GOT3 (cell line): ENCODE data around the gene AGR2.
"Not testable (repeated sequence)": the region's sequence is repeated elsewhere in the genome, so short reads cannot be mapped to it uniquely, and the experiment has no call there.

ENCODE experiments used
- DNase-seq: peaks from one replicate; lab custom pipeline; 2025; ENCODE audit warnings: mixed read lengths; lab: John Stamatoyannopoulos, UW

Gene AGR2

DNA sequence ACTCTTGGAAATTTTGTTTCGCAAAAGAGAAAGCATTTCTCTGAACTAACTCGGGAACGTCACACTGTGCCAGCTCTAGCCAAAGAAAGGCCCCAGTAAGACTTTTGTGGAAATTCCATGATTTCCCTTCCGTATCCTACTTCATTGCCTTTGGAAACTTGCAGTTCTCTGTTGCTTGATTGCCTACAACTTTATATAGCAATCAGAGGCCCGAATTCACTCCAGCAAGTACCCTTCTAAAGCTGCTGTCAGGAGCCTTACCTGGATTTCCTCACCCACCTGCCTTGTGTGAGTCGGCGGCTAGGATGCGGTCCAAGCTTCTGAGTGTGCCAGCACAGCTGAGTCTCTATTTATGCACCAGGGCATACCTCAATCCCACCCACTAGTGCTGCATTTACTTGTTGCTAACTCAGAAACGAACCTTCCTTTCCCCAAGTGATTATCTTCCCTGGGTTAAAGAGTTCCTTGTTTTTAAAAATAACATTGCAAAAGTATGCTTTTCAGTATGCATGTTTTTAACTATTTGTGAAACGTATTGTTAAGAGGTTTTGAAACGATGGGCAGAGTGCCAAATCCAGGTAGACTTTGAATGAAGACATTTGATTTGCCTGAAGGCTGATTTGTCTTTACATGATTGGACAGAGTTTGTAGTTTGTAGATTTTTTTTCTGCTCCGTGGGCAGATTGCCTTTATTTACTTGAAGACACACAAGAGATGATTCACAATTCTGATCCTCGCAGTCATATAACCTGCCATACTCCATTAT, at the start of gene AGR2:
Gene AGR2, minus strand, starts transcription at position 326 of the 766 bp plus-strand sequence. CDS start 3,203 bp downstream, outside the sequence.
- DNase-seq: no peak

DNA sequence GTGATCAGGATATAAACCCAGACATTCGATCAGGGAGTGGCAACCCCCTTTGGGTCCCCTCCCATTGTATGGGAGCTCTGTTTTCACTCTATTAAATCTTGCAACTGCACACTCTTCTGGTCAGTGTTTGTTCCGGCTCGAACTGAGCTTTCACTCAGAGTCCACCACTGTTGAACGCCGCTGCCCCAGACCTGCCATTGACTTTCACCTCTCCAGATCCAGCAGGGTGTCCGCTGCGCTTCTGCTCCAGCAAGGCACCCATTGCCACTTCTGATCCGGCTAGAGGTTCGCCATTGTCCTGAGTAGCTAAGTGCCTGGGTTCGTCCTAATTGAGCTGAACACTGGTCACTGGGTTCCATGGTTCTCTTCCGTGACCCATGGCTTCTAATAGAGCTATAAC, 48.4 kb upstream of the AGR2 start:
- not testable (repeated sequence) for DNase-seq

DNA sequence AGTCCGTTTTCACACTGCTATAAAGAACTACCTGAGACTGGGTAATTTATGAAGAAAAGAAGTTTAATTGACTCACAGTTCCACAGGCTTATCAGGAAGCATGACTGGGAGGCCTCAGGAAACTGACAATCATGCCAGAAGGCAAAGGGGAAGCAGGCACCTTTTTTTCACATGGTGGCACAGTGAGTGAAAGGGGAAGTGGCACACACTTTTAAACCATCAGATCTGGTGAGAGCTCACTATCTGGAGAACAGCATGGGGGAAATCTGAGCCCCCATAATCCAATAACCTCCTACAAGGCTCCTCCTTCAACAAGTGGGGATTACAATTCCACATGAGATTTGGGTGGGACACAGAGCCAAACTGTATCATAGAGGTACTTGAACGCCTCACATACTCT, 47.0 kb upstream of the AGR2 start:
- DNase-seq: no peak

DNA sequence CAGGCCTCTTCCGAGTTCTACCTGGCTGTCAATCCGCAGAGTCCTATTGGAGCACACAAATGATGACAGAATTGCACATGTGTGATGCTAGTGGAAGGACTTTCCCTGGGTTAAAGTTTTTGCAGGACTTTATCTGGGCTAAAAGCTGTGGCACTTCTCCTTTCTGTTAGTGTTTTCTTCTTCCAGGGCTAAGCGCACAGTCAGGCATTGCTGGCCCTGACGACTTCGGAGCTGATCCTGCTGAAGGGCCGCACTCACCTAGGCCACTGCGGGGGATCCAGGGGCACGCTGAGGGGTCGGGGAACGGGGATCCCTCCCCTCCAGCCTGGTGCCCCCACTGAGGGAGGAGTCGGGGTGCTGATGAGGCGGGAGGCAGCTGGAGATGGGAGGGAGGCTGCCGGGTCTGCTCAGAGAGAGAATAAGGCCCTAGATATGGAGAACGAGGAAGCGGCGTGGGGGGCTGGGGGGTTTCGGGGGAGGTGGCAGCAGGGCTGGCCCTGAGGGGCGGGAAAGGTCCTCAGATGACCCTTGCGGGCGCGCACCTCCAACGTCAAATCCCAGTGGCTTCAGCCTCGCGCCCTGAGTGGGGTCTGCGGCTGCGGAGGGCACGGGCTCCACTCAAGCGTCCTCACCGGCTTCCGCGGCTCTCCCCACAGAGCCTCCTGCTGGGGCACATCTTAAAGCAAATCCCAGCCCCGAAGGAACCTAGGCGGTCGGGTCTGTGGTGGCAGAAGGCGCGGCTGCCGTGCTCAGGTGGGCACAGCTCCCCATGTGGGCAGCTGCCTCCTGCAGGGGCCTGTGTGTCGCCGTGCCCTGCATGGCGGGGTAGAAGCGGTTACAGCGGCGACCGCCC, 46.0 kb upstream of the AGR2 start:
- DNase-seq: no peak

DNA sequence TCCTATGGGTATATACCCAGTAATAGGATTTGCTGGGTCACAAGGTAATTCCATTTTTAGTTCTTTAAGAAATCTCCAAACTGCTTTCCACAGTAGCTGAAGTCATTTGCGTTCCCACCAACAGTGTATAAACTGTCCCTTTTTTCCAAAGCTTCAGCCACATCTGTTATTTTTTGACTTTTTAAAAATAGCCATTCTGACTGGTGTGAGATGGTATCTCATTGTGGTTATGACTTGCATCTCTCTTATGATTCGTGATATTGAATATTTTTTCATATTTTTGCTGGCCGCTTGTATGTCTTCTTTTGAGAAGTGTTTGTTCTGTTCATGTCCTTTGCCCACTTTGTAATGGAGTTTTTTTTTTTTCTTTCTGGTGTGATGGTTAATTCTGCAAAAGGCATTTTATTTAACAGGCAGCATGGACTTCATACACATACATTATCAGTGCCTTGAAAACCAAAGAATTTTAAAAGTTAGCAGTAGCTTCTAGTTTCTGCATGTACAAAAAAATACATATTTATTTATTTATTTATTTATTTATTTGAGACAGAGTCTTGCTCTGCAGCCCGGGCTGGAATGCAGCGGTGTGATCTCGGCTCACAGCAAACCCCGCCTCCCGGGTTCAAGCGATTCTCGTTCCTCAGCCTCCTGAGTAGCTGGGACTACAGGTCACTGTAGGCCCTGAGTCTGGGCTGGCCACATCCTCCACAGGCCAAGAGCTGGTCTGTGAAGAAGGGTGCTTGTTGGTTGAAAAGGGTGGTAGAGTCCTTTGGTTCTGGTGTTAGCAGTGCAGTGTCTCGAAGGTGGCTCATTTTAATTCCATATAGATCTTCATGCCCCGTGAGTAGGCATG, 44.7 kb upstream of the AGR2 start:
- DNase-seq: no peak

DNA sequence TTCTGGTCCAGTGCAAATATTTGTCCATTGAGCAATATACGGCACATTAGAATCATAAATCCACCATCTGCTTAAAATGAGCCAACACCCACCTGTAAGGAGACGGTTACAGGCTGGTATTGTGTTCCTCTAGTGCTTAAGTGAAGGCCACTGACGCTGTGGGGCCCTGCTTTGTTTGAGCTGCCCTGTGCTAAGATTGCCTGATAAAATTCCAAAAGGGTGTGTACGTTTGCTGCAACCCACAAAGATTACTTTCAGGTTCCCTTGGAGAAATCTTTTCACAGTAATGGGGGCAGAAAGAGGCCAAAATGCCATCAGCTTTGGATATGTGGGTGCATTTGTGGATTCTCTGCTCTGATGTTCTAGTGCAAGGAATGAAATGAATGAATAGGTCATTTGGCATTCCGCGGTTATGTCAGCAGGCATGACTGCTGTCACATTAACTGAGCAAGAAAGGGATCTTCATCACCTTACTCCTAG, 42.6 kb upstream of the AGR2 start:
- DNase-seq: no peak

DNA sequence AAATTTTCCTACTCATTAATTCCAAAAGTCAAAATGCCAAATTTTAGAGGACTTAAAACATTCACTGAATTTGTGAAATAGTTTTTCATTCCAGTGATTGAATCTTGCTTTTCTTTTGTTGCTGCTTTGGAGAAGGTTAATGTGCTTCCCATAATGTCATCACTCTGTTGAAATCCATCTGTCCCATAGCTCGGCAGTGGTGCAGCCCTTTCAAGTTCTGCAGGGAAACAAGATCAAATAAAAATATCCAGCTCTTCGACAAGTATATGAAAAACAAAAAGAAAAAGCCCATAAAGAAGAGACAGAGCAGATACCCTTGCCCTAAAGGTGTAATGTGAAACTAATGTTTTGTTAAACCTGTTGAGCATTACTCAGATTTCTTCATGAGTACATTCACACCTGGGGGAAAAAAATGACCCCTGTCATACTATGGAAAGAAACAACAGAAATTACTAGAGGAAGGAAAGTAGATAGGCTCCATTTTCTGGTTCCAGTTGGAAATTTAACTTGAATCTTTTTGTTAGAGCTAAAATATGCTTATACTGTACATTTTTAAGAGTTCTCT, 41.9 kb upstream of the AGR2 start:
- DNase-seq: no peak

DNA sequence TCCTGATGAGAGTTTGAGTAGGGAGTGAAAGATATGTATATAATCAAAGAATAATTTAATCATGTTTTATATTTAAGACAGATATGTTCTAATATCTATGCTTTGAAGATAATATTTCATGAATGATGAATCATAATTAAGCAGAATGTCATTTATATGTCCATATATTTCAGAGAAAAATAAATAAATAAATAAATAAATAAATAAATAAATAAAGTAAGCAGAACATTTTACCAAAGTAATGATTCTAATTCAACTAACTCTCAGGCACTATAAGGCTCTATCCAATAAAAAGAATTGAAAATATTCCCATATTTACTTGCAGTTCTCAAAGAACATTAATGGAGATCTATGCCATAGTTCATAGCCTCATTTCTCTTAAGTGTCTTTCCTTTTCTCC, 40.9 kb upstream of the AGR2 start:
- DNase-seq: no peak

DNA sequence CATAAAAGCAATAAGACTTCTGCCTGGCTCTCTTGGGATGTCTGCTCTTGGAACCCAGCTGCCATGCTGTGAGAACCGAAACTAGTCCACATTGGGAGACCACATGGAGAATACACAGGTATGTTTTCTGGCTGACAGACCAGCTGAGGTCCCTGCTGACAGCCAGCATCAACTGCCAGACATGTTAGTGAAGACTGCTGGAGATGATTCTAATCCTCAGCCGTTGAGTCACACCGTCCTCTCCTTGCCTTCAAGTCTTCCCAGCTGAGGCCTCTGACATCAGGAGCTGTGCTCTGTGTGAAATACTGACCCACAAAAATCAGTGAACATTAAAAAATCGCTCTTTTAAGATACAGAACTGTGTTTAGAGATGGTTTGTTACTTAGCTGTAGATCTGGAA, 36.9 kb upstream of the AGR2 start:
- DNase-seq: no peak

DNA sequence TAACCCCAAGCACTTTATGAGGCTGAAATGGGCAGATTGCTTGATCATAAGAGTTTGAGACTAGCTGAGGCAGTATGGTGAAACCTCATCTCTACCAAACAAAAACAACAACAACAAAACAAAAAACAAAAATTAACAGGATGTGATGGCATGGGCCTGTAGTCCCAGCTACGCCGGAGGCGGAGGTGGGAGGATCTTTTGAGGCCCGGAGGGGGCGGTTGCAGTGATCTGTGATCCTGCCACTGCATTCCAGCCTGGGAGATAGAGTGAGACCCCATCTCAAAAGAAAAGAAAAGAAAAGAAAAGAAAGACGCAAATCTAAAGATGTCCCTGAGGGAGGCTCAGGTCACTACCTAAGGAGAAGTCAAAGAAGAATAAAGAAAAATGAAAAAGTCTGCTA, 35.3 kb upstream of the AGR2 start:
- no peak for DNase-seq

DNA sequence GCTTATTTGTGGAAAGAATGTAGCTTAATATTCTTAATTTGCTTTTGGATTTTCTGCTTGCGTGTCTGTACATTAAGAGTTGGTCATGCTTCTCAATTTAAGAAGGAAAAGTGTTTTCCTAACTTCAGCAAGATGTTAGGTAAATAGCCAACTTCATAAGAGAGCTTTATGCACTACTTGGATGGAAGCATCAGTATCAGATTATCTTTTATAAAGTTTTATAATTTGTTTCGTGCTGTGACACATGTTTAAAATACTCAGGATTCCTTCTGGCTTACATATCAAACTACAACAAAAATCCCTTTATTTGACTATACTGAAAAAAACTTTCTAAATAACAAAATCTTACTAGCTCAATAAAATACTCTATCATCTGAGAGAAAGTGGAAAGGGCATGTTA, 34.8 kb upstream of the AGR2 start:
- no peak for DNase-seq

DNA sequence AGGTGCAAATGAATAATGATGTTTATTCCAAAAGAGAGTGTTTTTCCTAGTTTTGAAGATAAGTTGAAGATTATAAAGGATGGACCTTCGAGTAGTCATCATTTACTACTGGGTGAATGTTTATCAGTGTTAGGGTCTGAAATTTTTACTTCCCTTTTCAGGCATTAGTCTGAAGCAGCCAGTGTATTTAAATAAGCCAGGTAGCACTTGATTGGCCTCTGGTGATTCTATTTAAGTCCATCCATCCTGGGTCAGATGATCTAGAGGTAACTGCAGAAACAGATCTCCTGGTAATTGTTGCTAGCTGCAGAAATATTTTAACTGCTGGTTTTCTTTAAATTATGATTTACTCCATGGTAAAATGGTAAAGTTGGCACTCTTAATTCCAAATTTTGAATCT, 34.1 kb upstream of the AGR2 start:
- DNase-seq: no peak

DNA sequence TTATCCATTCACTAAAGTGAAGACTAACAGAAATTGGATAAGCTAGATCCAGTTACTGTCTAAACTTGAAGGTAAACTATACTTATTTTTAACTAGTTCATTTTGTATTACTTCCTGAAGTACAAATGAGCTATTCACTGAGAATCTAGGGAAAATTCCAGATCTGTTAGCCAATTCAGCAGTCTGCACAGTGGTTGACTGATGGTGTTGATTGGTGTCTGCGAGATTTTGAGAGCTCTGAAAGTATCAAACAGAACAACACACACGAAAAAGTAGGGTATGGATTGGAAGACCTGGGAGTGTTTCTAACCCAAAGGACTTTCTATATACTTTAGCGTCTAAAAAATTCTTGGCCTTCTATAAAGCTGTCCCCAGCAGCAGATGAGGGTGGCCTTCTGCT, 33.6 kb upstream of the AGR2 start:
- no peak for DNase-seq

DNA sequence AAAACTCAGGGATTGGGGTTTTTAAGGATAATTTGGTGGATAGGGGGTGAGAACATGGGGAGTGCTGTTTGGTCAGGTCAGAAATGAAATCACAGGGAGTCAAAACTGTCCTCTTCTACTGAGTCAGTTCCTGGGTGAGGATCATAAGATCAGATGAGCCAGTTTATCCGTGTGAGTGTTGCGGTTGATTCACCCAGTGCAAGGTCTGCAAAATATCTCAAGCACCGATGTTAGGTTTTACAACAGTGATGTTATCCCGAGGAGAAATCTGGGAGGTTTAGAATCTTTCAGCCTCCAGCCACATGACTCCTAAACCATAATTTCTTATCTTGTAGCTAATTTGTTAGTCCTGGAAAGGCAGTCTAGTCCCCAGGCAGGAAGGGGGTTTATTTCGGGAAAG, 31.7 kb upstream of the AGR2 start:
- no peak for DNase-seq

DNA sequence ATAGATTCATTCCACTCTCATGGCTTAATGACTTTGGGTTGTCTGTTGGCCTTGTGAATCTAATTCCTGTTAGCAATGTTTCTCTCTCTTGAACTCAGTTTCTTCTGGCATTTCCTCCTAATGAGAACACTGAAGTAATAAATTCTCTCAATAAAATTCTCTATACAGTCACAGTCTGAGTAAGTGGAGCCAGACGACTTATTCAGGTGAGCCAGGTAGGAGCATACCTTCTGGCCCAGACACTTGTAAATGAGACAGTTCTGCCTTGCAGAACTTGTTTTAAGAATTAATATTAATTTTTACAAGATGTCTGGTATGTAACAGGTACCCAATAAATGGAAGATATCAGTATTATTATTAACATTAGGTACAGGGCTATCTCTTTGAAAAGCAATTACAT, 28.6 kb upstream of the AGR2 start:
- no peak for DNase-seq

DNA sequence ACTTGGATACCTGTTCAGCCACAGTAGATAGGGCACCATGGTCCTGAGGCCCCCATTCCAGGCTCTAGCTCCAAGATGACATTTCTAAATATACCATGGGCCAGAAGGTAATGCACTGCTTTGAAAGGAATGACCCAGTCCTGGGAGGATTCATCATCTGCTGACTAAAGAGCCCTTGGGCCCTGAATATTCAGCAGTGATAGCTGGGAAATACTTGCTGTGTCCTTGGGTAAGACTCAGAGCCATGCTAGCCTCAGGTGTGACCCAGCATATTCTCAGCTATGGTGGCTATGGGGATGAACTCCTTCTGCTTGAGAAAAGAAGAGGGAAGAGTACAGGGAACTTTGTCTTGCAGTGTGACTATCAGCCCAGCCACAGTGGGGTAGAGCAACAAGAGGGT, 21.3 kb upstream of the AGR2 start:
- DNase-seq: no peak

DNA sequence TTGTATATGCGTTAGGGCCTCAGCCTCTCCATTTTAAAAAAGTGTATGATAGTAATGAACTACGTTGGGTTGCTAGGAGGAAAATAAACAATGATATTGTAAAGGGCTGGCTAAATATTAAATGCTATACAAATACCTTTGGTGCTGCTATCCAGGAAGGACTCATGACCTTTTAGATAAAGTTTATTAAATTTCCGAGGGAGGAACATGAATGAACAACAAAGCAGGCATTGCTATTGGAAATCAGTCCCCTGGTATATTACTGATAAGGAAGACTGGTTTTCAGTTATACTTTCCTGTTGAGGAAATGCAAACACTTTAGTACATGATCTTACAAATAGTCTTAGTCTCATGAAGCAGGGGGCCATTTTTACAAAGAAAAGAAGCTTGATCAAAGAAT, 17.2 kb upstream of the AGR2 start:
- no peak for DNase-seq

DNA sequence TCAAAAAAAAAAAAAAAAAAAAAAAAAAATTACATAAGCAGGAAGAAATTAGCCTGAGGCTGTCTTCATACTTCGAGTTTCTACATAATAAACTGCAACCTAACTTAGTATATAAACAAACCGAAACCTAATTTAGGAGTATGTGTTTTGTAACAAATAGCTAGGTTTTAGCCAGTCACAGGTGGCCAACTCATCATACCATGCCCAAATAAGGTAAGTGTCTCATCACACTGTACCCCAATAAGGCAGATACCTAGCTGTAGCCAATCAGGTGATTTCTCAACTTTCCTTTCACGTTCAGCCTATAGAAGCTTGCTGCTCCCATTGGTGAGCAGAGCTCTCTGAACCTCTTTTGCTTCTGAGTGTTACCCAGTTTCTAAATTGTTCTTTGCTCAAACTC, 13.9 kb upstream of the AGR2 start:
- no peak for DNase-seq

DNA sequence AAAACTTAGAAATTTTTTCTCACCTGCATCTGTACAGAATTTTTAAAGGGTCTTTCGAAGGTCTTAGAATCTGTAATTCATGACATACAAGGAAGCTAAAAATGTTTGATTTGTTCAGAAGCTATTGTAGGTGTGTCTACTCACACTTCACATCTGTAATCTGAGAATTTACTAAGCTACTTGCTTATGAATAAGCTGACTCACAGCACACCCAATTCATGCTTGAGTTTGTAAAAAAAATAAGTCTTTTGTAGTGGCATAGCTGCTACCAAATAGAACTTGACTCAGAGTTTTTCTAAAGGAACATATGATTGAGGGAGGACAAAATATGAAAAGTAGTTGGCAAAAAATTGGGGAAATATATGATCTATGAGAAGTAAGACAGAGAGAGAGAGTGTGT, 12.7 kb upstream of the AGR2 start:
- no peak for DNase-seq

DNA sequence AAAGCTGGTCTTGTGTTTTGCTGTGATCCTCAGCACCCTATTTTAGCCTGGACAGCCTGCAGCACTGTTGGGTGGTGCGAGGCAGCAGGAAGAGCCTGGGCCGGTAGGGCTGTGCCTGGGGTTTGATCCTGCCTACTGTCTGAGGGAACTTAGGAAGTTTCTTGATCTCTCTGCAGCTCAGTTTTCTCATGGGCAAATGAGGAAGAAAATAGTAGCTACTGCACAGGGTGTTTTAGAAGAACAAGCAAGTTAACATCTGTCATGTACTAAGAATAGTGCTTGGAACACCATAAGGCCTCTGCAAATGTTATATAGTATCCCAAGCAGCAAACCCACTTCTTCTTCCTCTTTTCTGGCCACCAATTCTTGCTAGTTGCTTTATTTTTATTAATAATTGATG, 12.0 kb upstream of the AGR2 start:
- DNase-seq: no peak

DNA sequence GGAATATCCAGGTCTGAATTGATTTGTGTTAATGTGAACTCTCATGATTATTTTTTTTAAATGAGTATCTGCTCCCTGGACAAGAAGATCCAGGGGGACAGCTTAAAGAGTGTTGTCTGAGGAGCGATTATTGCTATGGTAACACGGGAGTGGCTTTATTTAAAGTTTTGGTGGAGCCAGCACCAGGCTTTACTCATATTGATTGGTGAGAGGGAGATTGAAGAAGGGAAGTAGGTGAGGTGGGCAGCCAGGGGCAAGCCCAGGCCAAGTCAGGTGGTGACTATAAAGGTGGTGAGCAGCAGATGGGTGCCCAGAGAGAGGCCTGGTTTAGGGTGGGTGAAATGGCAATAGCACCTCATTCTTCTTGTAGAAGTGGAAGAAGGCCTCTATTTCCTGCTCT, 10.2 kb upstream of the AGR2 start:
- no peak for DNase-seq

DNA sequence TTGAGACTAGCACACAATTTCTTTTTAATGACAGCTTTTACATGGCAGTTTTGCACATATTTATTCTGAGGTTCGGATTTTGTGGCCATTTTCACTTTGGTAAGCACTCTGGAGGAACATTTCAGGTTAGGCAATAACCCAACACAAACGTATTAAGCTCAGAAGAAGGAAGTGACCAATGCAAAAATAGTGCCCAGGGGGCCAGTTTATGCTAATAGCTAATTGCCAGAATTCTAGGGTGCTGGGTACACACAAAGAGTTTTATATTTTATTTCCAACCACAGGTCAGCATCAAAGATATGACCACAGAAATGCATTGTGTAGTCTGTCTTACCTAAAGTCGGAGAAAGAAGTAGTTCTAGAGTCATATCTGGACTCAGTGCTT, 8.4 kb upstream of the AGR2 start:
- no peak for DNase-seq
